ENCODE data around the gene DSCAML1.

Gene DSCAML1

DNA sequence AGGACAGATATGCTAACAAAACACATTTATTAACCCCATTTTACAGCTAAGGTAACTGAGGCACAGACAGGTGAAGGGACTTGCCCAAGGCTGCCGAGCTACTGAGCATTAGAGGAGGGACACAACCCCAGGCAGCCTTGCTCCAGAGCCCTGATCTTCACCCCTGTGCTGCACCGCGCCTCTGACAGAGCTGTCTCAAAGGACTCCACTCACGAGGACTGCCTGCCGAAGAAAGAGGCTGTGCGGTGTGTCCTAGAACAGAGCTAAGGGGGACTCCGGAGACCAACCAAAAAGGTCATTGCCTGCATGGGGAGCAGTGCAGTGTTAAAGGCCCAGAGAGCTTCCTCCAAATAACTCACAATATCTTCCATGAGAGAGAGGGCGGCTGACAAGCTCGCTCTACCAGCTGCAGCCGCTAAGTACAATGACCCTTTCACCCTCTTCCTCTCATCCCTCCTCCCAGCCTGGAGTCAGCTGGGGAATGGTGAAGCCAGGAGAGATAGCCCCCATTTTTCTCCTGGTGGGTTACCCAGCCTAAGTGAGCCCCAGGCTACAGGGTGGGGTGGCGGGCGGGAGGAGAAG, 119.2 kb downstream of the DSCAML1 start:
- Histone ChIP-seq H3K27me3 (ENCODE audit: insufficient read depth, low read depth, severe bottlenecking) (no peaks in the 10 kb centered on the region), H3K36me3 (no peaks in the 10 kb centered on the region), H3K9me3 (ENCODE audit: severe bottlenecking) (no peaks in the 10 kb centered on the region), H3K27ac (no peak overlapping the region), H3K4me3 (ENCODE audit: low read depth, low read length) (no peak overlapping the region)
- DNase-seq = no peak
- TF ChIP-seq, protein P1, sequence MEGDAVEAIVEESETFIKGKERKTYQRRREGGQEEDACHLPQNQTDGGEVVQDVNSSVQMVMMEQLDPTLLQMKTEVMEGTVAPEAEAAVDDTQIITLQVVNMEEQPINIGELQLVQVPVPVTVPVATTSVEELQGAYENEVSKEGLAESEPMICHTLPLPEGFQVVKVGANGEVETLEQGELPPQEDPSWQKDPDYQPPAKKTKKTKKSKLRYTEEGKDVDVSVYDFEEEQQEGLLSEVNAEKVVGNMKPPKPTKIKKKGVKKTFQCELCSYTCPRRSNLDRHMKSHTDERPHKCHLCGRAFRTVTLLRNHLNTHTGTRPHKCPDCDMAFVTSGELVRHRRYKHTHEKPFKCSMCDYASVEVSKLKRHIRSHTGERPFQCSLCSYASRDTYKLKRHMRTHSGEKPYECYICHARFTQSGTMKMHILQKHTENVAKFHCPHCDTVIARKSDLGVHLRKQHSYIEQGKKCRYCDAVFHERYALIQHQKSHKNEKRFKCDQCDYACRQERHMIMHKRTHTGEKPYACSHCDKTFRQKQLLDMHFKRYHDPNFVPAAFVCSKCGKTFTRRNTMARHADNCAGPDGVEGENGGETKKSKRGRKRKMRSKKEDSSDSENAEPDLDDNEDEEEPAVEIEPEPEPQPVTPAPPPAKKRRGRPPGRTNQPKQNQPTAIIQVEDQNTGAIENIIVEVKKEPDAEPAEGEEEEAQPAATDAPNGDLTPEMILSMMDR (IDR thresholded peaks at IDR 0.05; ENCODE audit: low read depth, low read length) = no peak

DNA sequence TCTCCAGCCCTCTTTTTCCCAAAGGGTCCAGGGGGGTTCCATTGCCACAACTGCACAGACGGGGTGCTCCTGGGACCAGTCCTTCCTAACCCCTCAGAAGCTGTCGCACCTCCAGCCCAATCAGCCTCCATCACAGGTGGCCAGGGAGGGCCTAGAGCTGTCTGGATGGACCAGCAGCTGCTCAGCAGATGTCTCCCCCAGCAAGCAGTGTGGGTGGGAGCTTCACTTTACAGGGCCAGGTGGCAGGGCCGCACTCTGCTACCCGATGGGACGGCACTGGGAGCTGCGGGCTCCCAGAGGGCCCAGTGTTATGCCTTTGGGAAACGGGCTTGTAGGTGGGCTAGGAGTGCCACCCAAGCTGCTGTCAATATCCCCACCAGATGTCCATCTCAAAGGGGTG, 120.5 kb downstream of the DSCAML1 start:
- Histone ChIP-seq H3K27ac (no peak overlapping the region), H3K4me3 (ENCODE audit: low read depth, low read length) (no peak overlapping the region), H3K36me3 (no peaks in the 10 kb centered on the region), H3K9me3 (ENCODE audit: severe bottlenecking) (no peaks in the 10 kb centered on the region), H3K27me3 (ENCODE audit: insufficient read depth, low read depth, severe bottlenecking) (no peaks in the 10 kb centered on the region)
- TF ChIP-seq, protein P1 (IDR thresholded peaks at IDR 0.05; ENCODE audit: low read depth, low read length) = no peak
- DNase-seq = no peak

DNA sequence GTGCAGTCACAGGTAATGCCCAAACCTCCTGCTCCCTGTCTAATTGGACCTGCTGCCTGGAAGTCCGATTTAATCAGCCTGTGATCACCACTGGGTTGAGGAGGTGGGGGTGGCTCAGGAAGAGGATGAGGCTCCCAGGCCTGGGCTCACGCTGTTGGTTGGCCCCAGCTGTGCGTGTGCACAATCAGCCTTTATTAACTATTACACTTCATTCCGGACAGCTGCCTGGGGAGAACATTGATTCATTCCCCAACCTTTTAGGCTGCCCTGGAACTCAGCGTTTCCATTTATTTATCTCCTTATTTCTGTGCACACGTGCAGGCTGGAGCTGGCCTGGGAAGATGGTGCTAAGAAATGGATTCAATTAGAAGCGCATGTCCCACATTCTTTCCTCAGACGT, 123.4 kb downstream of the DSCAML1 start:
- Histone ChIP-seq H3K36me3 (no peaks in the 10 kb centered on the region), H3K27me3 (ENCODE audit: insufficient read depth, low read depth, severe bottlenecking) (no peaks in the 10 kb centered on the region), H3K4me3 (ENCODE audit: low read depth, low read length) (no peak overlapping the region), H3K9me3 (ENCODE audit: severe bottlenecking) (no peaks in the 10 kb centered on the region), H3K27ac (peak overlapping the region; percentile 12; the same call in 1 of the 2 replicates)
- DNase-seq = peak; percentile 40
- TF ChIP-seq, protein P1 (IDR thresholded peaks at IDR 0.05; ENCODE audit: low read depth, low read length) = no peak

DNA sequence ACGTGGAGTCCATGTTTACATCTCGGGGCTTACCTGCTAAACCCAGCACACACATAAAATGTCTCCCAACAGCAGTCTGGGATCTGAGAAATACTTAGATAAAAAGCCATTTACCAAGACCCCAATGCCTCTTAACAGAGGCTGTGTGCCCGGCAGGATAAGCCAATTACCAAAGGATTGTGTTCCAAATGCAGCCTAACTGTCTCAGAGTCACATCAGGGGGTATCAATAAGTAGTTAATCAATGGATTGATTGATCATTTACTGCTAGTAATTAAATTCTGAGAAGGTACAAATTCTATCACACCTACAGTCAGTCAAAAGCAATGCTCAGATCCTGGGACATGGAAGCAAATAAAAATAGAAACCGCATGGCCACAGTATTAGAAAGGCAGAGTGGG, 125.6 kb downstream of the DSCAML1 start:
- Histone ChIP-seq H3K27ac (no peak overlapping the region), H3K36me3 (no peaks in the 10 kb centered on the region), H3K9me3 (ENCODE audit: severe bottlenecking) (no peaks in the 10 kb centered on the region), H3K4me3 (ENCODE audit: low read depth, low read length) (no peak overlapping the region), H3K27me3 (ENCODE audit: insufficient read depth, low read depth, severe bottlenecking) (no peaks in the 10 kb centered on the region)
- DNase-seq = peak; percentile 41
- TF ChIP-seq, protein P1 (IDR thresholded peaks at IDR 0.05; ENCODE audit: low read depth, low read length) = no peak

DNA sequence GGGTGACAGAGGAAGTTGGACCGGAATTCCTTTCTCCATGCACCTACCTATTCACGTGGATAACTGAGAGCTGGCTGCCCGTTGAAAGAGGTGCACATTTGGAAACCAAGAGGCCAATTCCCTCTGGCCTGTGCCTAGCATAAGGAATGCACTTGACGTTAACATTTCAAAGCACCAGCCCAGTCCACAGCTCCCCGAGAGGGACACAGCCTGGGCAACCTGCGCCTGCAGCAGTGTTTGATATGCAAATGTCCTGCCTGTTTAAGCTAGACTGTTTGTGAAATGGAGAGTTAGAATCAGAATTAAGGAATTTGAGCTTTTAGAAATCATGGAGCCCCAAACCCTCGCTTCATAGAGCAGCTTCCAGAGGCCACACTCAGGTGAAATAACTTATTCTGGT, 126.1 kb downstream of the DSCAML1 start:
- Histone ChIP-seq H3K4me3 (ENCODE audit: low read depth, low read length) (no peak overlapping the region), H3K27ac (no peak overlapping the region), H3K36me3 (no peaks in the 10 kb centered on the region), H3K9me3 (ENCODE audit: severe bottlenecking) (no peaks in the 10 kb centered on the region), H3K27me3 (ENCODE audit: insufficient read depth, low read depth, severe bottlenecking) (no peaks in the 10 kb centered on the region)
- TF ChIP-seq, protein P1 (IDR thresholded peaks at IDR 0.05; ENCODE audit: low read depth, low read length) = no peak
- DNase-seq = no peak

DNA sequence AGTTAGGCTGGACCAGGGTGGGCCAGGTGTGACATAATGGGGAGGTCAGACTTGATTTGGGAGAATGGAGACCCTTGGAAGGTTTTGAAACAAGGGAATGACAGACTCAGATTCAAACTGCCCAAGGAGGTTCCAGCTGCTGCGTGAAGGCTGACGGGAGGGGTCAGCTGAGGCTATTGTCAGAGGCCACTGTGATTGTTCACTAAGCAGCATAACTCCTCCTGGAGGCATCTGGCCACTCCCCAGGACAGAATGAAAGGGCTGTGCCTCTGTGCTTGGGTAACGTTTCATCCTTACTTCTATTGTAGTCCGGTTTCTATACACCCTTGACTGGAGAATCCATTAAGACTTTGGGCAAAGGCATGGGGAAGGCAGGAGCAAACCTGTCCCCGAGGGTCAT, 126.6 kb downstream of the DSCAML1 start:
- Histone ChIP-seq H3K36me3 (no peaks in the 10 kb centered on the region), H3K27me3 (ENCODE audit: insufficient read depth, low read depth, severe bottlenecking) (no peaks in the 10 kb centered on the region), H3K27ac (no peak overlapping the region), H3K4me3 (ENCODE audit: low read depth, low read length) (no peak overlapping the region), H3K9me3 (ENCODE audit: severe bottlenecking) (no peaks in the 10 kb centered on the region)
- DNase-seq = peak; percentile 43
- TF ChIP-seq, protein P1 (IDR thresholded peaks at IDR 0.05; ENCODE audit: low read depth, low read length) = no peak

Measured in WERI-Rb-1 (cell line).